ENCODE results near the gene IL18BP.

DNA sequence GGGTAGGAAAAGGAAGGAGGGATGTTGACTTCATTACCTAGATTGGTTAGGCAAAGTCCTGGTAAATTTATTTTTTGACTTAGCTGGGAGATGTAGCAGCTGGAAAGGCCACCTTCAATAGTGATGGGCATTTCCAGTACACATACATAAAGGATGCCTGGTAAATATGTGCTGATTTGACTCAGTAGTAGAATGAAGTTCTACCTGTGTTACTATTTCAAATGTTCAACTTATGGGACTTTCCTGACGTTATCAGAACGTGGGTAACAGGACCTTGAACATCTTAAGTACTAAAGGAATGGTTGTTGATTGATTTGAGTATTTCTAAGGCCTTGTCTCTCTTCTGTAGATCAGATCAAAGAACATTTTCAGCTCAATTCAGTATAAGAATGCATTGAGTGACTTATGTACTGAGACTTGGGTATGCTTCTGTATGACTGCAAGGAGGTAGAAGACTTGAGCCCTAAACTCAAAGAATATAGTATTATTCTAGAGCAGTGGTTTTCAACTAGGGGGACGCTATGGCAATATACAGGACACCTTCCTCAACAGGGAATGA, 42.7 kb upstream of the IL18BP start:
- TF ChIP-seq, protein P1, sequence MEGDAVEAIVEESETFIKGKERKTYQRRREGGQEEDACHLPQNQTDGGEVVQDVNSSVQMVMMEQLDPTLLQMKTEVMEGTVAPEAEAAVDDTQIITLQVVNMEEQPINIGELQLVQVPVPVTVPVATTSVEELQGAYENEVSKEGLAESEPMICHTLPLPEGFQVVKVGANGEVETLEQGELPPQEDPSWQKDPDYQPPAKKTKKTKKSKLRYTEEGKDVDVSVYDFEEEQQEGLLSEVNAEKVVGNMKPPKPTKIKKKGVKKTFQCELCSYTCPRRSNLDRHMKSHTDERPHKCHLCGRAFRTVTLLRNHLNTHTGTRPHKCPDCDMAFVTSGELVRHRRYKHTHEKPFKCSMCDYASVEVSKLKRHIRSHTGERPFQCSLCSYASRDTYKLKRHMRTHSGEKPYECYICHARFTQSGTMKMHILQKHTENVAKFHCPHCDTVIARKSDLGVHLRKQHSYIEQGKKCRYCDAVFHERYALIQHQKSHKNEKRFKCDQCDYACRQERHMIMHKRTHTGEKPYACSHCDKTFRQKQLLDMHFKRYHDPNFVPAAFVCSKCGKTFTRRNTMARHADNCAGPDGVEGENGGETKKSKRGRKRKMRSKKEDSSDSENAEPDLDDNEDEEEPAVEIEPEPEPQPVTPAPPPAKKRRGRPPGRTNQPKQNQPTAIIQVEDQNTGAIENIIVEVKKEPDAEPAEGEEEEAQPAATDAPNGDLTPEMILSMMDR (IDR thresholded peaks at IDR 0.05 in 4 of 5, conservative IDR thresholded peaks at IDR 0.05 in 1 of 5) = no peak
- TF ChIP-seq POLR2A (IDR thresholded peaks at IDR 0.05) = no peak

All from gastrocnemius medialis (tissue), 4 donors.